Keratinocyte (primary cell): ENCODE results near the gene CLSTN2.

Source experiments
- EZH2 ChIP-seq: IDR thresholded peaks from one replicate; pipeline ENCODE4 v1.6.1; 2012; ENCODE audit warnings: inconsistent platforms, mild to moderate bottlenecking, low read length, moderate library complexity
- TF ChIP-seq, protein P1 (sequence below), 3 experiments: IDR thresholded peaks in 1 of 3; conservative IDR thresholded peaks in 1 of 3; optimal IDR thresholded peaks in 1 of 3; 2 replicates in 2 of 3; 3 replicates in 1 of 3; pipeline versions ENCODE3 to v1.5.1; 2011; ENCODE audit warnings: low read length in 3 of 3, mild to moderate bottlenecking in 3 of 3, moderate library complexity in 2 of 3, control low read depth in 1 of 3, inconsistent platforms in 1 of 3; ENCODE audit not compliant: insufficient read depth in 2 of 3; ENCODE audit errors: extremely low read depth in 1 of 3

DNA sequence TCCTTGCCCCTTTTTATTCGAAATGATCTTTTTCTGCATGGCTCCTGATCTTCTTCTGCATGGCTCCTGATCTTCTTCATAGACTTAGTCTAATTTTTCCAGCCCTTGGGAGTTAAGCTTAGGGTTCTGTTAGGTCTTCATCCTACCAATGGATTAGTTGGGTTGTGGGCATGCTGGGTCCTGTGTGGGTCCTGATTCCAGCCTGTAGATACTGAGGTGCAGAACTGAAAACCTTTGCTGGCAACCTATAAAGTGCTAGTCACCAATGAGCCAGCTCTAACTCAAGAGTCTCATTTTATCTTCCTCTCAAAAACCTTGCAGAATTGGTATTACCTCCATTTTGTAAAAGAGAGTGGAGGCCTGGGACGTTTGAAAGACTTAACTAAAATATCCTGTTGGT is 229.2 kb downstream of the CLSTN2 start:
- TF ChIP-seq, protein P1, sequence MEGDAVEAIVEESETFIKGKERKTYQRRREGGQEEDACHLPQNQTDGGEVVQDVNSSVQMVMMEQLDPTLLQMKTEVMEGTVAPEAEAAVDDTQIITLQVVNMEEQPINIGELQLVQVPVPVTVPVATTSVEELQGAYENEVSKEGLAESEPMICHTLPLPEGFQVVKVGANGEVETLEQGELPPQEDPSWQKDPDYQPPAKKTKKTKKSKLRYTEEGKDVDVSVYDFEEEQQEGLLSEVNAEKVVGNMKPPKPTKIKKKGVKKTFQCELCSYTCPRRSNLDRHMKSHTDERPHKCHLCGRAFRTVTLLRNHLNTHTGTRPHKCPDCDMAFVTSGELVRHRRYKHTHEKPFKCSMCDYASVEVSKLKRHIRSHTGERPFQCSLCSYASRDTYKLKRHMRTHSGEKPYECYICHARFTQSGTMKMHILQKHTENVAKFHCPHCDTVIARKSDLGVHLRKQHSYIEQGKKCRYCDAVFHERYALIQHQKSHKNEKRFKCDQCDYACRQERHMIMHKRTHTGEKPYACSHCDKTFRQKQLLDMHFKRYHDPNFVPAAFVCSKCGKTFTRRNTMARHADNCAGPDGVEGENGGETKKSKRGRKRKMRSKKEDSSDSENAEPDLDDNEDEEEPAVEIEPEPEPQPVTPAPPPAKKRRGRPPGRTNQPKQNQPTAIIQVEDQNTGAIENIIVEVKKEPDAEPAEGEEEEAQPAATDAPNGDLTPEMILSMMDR (optimal IDR thresholded peaks at IDR 0.05 in 1 of 3, IDR thresholded peaks at IDR 0.05 in 1 of 3, conservative IDR thresholded peaks at IDR 0.05 in 1 of 3; ENCODE audit: extremely low read depth in 1 of 3, insufficient read depth in 2 of 3, low read length in 3 of 3), result no peak
- TF ChIP-seq EZH2, result no peak
